ENCODE measurements around the gene KCNN1. TPM values are rescaled to one million over a fixed set of nuclear protein-coding genes. Genes with fewer than 3 reads are reported as not detected.

The KCNN1 gene
- total and polyA plus RNA-seq, 9 of the 15 experiments (the other 6 are each of a cell fraction or from before 2014, with no cell fraction given) = 0.01 to 6.2 (median 0.72) TPM

DNA sequence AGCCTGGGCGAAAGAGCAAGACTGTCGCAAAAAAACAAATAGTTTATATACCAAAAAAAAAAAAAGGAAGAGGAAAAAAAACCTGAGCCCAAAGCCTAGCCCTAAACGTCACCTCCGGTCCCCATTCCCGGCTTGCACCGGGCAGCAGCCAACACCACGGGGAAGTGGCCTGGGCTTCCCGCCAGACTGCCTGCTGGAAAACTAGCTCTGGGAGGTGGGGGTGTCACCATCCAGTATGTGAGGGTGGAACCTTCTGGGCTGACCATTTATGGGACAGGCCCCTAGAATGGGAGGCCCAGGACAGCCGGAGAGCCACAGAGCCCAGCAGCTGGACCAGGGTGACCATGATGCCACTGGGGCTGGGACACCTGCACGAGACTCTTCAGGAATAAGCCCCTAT, 82.5 kb downstream of the KCNN1 start (continued):
- TF ChIP-seq PRMT5 (CRISPR knock-in tag; IDR thresholded peaks at IDR 0.05) = no peak
- TF ChIP-seq, protein P1, sequence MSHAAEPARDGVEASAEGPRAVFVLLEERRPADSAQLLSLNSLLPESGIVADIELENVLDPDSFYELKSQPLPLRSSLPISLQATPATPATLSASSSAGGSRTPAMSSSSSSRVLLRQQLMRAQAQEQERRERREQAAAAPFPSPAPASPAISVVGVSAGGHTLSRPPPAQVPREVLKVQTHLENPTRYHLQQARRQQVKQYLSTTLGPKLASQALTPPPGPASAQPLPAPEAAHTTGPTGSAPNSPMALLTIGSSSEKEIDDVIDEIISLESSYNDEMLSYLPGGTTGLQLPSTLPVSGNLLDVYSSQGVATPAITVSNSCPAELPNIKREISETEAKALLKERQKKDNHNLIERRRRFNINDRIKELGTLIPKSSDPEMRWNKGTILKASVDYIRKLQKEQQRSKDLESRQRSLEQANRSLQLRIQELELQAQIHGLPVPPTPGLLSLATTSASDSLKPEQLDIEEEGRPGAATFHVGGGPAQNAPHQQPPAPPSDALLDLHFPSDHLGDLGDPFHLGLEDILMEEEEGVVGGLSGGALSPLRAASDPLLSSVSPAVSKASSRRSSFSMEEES (CRISPR knock-in tag; IDR thresholded peaks at IDR 0.05) = no peak
- TF ChIP-seq, protein P2, sequence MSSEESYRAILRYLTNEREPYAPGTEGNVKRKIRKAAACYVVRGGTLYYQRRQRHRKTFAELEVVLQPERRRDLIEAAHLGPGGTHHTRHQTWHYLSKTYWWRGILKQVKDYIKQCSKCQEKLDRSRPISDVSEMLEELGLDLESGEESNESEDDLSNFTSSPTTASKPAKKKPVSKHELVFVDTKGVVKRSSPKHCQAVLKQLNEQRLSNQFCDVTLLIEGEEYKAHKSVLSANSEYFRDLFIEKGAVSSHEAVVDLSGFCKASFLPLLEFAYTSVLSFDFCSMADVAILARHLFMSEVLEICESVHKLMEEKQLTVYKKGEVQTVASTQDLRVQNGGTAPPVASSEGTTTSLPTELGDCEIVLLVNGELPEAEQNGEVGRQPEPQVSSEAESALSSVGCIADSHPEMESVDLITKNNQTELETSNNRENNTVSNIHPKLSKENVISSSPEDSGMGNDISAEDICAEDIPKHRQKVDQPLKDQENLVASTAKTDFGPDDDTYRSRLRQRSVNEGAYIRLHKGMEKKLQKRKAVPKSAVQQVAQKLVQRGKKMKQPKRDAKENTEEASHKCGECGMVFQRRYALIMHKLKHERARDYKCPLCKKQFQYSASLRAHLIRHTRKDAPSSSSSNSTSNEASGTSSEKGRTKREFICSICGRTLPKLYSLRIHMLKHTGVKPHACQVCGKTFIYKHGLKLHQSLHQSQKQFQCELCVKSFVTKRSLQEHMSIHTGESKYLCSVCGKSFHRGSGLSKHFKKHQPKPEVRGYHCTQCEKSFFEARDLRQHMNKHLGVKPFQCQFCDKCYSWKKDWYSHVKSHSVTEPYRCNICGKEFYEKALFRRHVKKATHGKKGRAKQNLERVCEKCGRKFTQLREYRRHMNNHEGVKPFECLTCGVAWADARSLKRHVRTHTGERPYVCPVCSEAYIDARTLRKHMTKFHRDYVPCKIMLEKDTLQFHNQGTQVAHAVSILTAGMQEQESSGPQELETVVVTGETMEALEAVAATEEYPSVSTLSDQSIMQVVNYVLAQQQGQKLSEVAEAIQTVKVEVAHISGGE (CRISPR knock-in tag; IDR thresholded peaks at IDR 0.05) = no peak
- TF ChIP-seq NR3C1 (CRISPR knock-in tag; IDR thresholded peaks at IDR 0.05) = no peak
- no peak for TF ChIP-seq ZNF12 (CRISPR knock-in tag; IDR thresholded peaks at IDR 0.05)
- TF ChIP-seq RBM17 (IDR thresholded peaks at IDR 0.05; ENCODE audit: borderline replicate concordance, low read depth, low read length) = no peak
- TF ChIP-seq, protein P3, sequence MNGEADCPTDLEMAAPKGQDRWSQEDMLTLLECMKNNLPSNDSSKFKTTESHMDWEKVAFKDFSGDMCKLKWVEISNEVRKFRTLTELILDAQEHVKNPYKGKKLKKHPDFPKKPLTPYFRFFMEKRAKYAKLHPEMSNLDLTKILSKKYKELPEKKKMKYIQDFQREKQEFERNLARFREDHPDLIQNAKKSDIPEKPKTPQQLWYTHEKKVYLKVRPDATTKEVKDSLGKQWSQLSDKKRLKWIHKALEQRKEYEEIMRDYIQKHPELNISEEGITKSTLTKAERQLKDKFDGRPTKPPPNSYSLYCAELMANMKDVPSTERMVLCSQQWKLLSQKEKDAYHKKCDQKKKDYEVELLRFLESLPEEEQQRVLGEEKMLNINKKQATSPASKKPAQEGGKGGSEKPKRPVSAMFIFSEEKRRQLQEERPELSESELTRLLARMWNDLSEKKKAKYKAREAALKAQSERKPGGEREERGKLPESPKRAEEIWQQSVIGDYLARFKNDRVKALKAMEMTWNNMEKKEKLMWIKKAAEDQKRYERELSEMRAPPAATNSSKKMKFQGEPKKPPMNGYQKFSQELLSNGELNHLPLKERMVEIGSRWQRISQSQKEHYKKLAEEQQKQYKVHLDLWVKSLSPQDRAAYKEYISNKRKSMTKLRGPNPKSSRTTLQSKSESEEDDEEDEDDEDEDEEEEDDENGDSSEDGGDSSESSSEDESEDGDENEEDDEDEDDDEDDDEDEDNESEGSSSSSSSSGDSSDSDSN (IDR thresholded peaks at IDR 0.05; ENCODE audit: borderline replicate concordance in 1 of 2, low read depth in 2 of 2, low read length in 2 of 2) = no peak

Small RNA genes lying within 50 kb of the gene (small RNA-seq; reads per million reads assigned to genes)
- not detected for gene RNA5SP468

Other genes starting within 250 kb of the KCNN1 start
Only the 7 nearest of the 15 such genes appear.
- 0.12 and 0.14 TPM in 2 replicates for gene JAK3, start 119.1 kb upstream of the KCNN1 start, total RNA-seq (2014; rRNA removed)
- gene JAK3, start 119.1 kb upstream of the KCNN1 start, total RNA-seq (2014; rRNA removed; fragmentation: Illumina TruSeq; extraction: Trizol) = not detected in 2 replicates
- 0.04 TPM in 1 of 2 replicates, not detected in the other for gene JAK3, start 119.1 kb upstream of the KCNN1 start, total RNA-seq (2015; rRNA removed; fragmentation: Illumina TruSeq; extraction: Trizol)
- 0.18 and 0.47 TPM in 2 replicates for gene JAK3, start 119.1 kb upstream of the KCNN1 start, total RNA-seq (2021)
- 0.13 and 0.28 TPM in 2 replicates for gene JAK3, start 119.1 kb upstream of the KCNN1 start, polyA plus RNA-seq (2011; rRNA removed)
- 0.04 and 0.14 TPM in 2 replicates for gene JAK3, start 119.1 kb upstream of the KCNN1 start, polyA plus RNA-seq (2014; fragmentation: Illumina TruSeq; extraction: Trizol)
- under 1 TPM; 0.01 to 0.07 TPM for gene JAK3, start 119.1 kb upstream of the KCNN1 start, polyA plus RNA-seq (2014; fragmentation: Nextera tagmentation; extraction: Ambion mirVana)
- gene JAK3, start 119.1 kb upstream of the KCNN1 start, polyA plus RNA-seq (2014; rRNA removed) = 0.04 and 0.07 TPM in 2 replicates
- gene RPL18A, start 107.2 kb upstream of the KCNN1 start, total RNA-seq (2014; rRNA removed) = 2,735 and 3,133 TPM in 2 replicates
- 557 and 626 TPM in 2 replicates for gene RPL18A, start 107.2 kb upstream of the KCNN1 start, total RNA-seq (2014; rRNA removed; fragmentation: Illumina TruSeq; extraction: Trizol)
- 1,801 and 1,895 TPM in 2 replicates for gene RPL18A, start 107.2 kb upstream of the KCNN1 start, total RNA-seq (2015; rRNA removed; fragmentation: Illumina TruSeq; extraction: Trizol)
- 2,882 and 3,018 TPM in 2 replicates for gene RPL18A, start 107.2 kb upstream of the KCNN1 start, total RNA-seq (2021)
- 881 and 1,270 TPM in 2 replicates for gene RPL18A, start 107.2 kb upstream of the KCNN1 start, polyA plus RNA-seq (2011; rRNA removed)
- gene RPL18A, start 107.2 kb upstream of the KCNN1 start, polyA plus RNA-seq (2014; fragmentation: Illumina TruSeq; extraction: Trizol) = 1,947 and 3,139 TPM in 2 replicates
- gene RPL18A, start 107.2 kb upstream of the KCNN1 start, polyA plus RNA-seq (2014; fragmentation: Nextera tagmentation; extraction: Ambion mirVana) = 1,000 to 10,000 TPM; 1,130 to 1,273 TPM
- 2,069 and 2,216 TPM in 2 replicates for gene RPL18A, start 107.2 kb upstream of the KCNN1 start, polyA plus RNA-seq (2014; rRNA removed)
- gene SLC5A5, start 95.2 kb upstream of the KCNN1 start, total RNA-seq (2014; rRNA removed) = 0.33 and 0.73 TPM in 2 replicates
- 0.13 and 0.18 TPM in 2 replicates for gene SLC5A5, start 95.2 kb upstream of the KCNN1 start, total RNA-seq (2014; rRNA removed; fragmentation: Illumina TruSeq; extraction: Trizol)
- 0.11 and 0.29 TPM in 2 replicates for gene SLC5A5, start 95.2 kb upstream of the KCNN1 start, total RNA-seq (2015; rRNA removed; fragmentation: Illumina TruSeq; extraction: Trizol)
- gene SLC5A5, start 95.2 kb upstream of the KCNN1 start, total RNA-seq (2021) = 0.25 and 0.29 TPM in 2 replicates
- 0.05 and 0.20 TPM in 2 replicates for gene SLC5A5, start 95.2 kb upstream of the KCNN1 start, polyA plus RNA-seq (2011; rRNA removed)
- 0.21 and 0.29 TPM in 2 replicates for gene SLC5A5, start 95.2 kb upstream of the KCNN1 start, polyA plus RNA-seq (2014; fragmentation: Illumina TruSeq; extraction: Trizol)
- under 1 TPM; 0.10 to 0.23 TPM for gene SLC5A5, start 95.2 kb upstream of the KCNN1 start, polyA plus RNA-seq (2014; fragmentation: Nextera tagmentation; extraction: Ambion mirVana)
- gene SLC5A5, start 95.2 kb upstream of the KCNN1 start, polyA plus RNA-seq (2014; rRNA removed) = 0.09 and 0.38 TPM in 2 replicates
- 150 and 197 TPM in 2 replicates for gene CCDC124, start 34.1 kb upstream of the KCNN1 start, total RNA-seq (2014; rRNA removed)
- gene CCDC124, start 34.1 kb upstream of the KCNN1 start, total RNA-seq (2014; rRNA removed; fragmentation: Illumina TruSeq; extraction: Trizol) = 4.1 and 5.8 TPM in 2 replicates
- 38.5 and 40.5 TPM in 2 replicates for gene CCDC124, start 34.1 kb upstream of the KCNN1 start, total RNA-seq (2015; rRNA removed; fragmentation: Illumina TruSeq; extraction: Trizol)
- 145 and 149 TPM in 2 replicates for gene CCDC124, start 34.1 kb upstream of the KCNN1 start, total RNA-seq (2021)
- gene CCDC124, start 34.1 kb upstream of the KCNN1 start, polyA plus RNA-seq (2011; rRNA removed) = 38.0 and 40.1 TPM in 2 replicates
- 28.1 and 97.0 TPM in 2 replicates for gene CCDC124, start 34.1 kb upstream of the KCNN1 start, polyA plus RNA-seq (2014; fragmentation: Illumina TruSeq; extraction: Trizol)
- gene CCDC124, start 34.1 kb upstream of the KCNN1 start, polyA plus RNA-seq (2014; fragmentation: Nextera tagmentation; extraction: Ambion mirVana) = 10 to 100 TPM in 1 of 2 experiments, 1 to 10 TPM in 1; 6.6 to 19.4 TPM
- 213 and 234 TPM in 2 replicates for gene CCDC124, start 34.1 kb upstream of the KCNN1 start, polyA plus RNA-seq (2014; rRNA removed)
- gene ARRDC2, start 41.1 kb downstream of the KCNN1 start, total RNA-seq (2014; rRNA removed) = 25.6 and 25.9 TPM in 2 replicates
- 12.2 and 13.1 TPM in 2 replicates for gene ARRDC2, start 41.1 kb downstream of the KCNN1 start, total RNA-seq (2014; rRNA removed; fragmentation: Illumina TruSeq; extraction: Trizol)
- gene ARRDC2, start 41.1 kb downstream of the KCNN1 start, total RNA-seq (2015; rRNA removed; fragmentation: Illumina TruSeq; extraction: Trizol) = 16.0 and 16.1 TPM in 2 replicates
- 23.3 and 27.4 TPM in 2 replicates for gene ARRDC2, start 41.1 kb downstream of the KCNN1 start, total RNA-seq (2021)
- gene ARRDC2, start 41.1 kb downstream of the KCNN1 start, polyA plus RNA-seq (2011; rRNA removed) = 11.5 and 15.2 TPM in 2 replicates
- 12.7 and 15.6 TPM in 2 replicates for gene ARRDC2, start 41.1 kb downstream of the KCNN1 start, polyA plus RNA-seq (2014; fragmentation: Illumina TruSeq; extraction: Trizol)
- 1 to 10 TPM; 1.9 to 2.7 TPM for gene ARRDC2, start 41.1 kb downstream of the KCNN1 start, polyA plus RNA-seq (2014; fragmentation: Nextera tagmentation; extraction: Ambion mirVana)
- gene ARRDC2, start 41.1 kb downstream of the KCNN1 start, polyA plus RNA-seq (2014; rRNA removed) = 25.7 and 25.8 TPM in 2 replicates
- gene IL12RB1, start 119.8 kb downstream of the KCNN1 start, total RNA-seq (2014; rRNA removed) = not detected in 2 replicates
- not detected in 2 replicates for gene IL12RB1, start 119.8 kb downstream of the KCNN1 start, total RNA-seq (2014; rRNA removed; fragmentation: Illumina TruSeq; extraction: Trizol)
- gene IL12RB1, start 119.8 kb downstream of the KCNN1 start, total RNA-seq (2015; rRNA removed; fragmentation: Illumina TruSeq; extraction: Trizol) = not detected in 2 replicates
- 0.07 and 0.09 TPM in 2 replicates for gene IL12RB1, start 119.8 kb downstream of the KCNN1 start, total RNA-seq (2021)
- 0.07 TPM in 1 of 2 replicates, not detected in the other for gene IL12RB1, start 119.8 kb downstream of the KCNN1 start, polyA plus RNA-seq (2011; rRNA removed)
- gene IL12RB1, start 119.8 kb downstream of the KCNN1 start, polyA plus RNA-seq (2014; fragmentation: Illumina TruSeq; extraction: Trizol) = not detected in 2 replicates
- gene IL12RB1, start 119.8 kb downstream of the KCNN1 start, polyA plus RNA-seq (2014; fragmentation: Nextera tagmentation; extraction: Ambion mirVana) = under 1 TPM in 1 of 2 experiments, not detected in 1; 0.04 TPM
- 0.05 TPM in 1 of 2 replicates, not detected in the other for gene IL12RB1, start 119.8 kb downstream of the KCNN1 start, polyA plus RNA-seq (2014; rRNA removed)
- 2.4 and 3.4 TPM in 2 replicates for gene MAST3, start 130.7 kb downstream of the KCNN1 start, total RNA-seq (2014; rRNA removed)
- 0.99 and 1.3 TPM in 2 replicates for gene MAST3, start 130.7 kb downstream of the KCNN1 start, total RNA-seq (2014; rRNA removed; fragmentation: Illumina TruSeq; extraction: Trizol)
- gene MAST3, start 130.7 kb downstream of the KCNN1 start, total RNA-seq (2015; rRNA removed; fragmentation: Illumina TruSeq; extraction: Trizol) = 1.7 and 2.0 TPM in 2 replicates
- 9.9 and 11.8 TPM in 2 replicates for gene MAST3, start 130.7 kb downstream of the KCNN1 start, total RNA-seq (2021)
- 1.5 and 2.9 TPM in 2 replicates for gene MAST3, start 130.7 kb downstream of the KCNN1 start, polyA plus RNA-seq (2011; rRNA removed)
- 3.4 and 4.2 TPM in 2 replicates for gene MAST3, start 130.7 kb downstream of the KCNN1 start, polyA plus RNA-seq (2014; fragmentation: Illumina TruSeq; extraction: Trizol)
- gene MAST3, start 130.7 kb downstream of the KCNN1 start, polyA plus RNA-seq (2014; fragmentation: Nextera tagmentation; extraction: Ambion mirVana) = 1 to 10 TPM in 1 of 2 experiments, under 1 TPM in 1; 0.94 to 2.5 TPM
- 3.4 and 3.7 TPM in 2 replicates for gene MAST3, start 130.7 kb downstream of the KCNN1 start, polyA plus RNA-seq (2014; rRNA removed)

Data from K562 (cell line).